ENCODE measurements around the gene VSTM2L. TPM values are rescaled to one million over a fixed set of nuclear protein-coding genes. Genes with fewer than 3 reads are reported as not detected.

VSTM2L gene
- total and polyA plus RNA-seq, 3 donors from 2014 or later = 7.3 to 74.7 (median 40.2) TPM

- intact Hi-C loops (cut with DNase I; ENCODE audit: low total_unique reads) = no loop called here
- TF ChIP-seq, protein P1, sequence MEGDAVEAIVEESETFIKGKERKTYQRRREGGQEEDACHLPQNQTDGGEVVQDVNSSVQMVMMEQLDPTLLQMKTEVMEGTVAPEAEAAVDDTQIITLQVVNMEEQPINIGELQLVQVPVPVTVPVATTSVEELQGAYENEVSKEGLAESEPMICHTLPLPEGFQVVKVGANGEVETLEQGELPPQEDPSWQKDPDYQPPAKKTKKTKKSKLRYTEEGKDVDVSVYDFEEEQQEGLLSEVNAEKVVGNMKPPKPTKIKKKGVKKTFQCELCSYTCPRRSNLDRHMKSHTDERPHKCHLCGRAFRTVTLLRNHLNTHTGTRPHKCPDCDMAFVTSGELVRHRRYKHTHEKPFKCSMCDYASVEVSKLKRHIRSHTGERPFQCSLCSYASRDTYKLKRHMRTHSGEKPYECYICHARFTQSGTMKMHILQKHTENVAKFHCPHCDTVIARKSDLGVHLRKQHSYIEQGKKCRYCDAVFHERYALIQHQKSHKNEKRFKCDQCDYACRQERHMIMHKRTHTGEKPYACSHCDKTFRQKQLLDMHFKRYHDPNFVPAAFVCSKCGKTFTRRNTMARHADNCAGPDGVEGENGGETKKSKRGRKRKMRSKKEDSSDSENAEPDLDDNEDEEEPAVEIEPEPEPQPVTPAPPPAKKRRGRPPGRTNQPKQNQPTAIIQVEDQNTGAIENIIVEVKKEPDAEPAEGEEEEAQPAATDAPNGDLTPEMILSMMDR (IDR thresholded peaks at IDR 0.05) = no peak
- no peak for TF ChIP-seq POLR2A (IDR thresholded peaks at IDR 0.05)
- Histone ChIP-seq H3K9me3 (no peaks in the 10 kb centered on the region), H3K4me1 (peaks cover 14% of the 10 kb centered on the region), H3K36me3 (ENCODE audit: low read depth, missing control alignments) (no peaks in the 10 kb centered on the region), H3K4me3 (no peak overlapping the region), H3K27me3 (no peaks in the 10 kb centered on the region), H3K27ac (no peak overlapping the region)
- DNase-seq = peak; percentile 72
- 61 to 89% methylated on average over 3 to 4 of the region's 4 CpGs for WGBS, 2 donors
These were observed 16.1 kb upstream of the VSTM2L start for GRCh38 chr20:37886851-37887297.

GRCh38 chr20:37888641-37889040 lies 14.3 kb upstream of the VSTM2L start:
- H3K9me3 ChIP-seq = no peaks in the 10 kb centered on the region
- TF ChIP-seq, protein P1 (IDR thresholded peaks at IDR 0.05) = no peak
- no peak for TF ChIP-seq POLR2A (IDR thresholded peaks at IDR 0.05)
- no peak for DNase-seq
- intact Hi-C loops (cut with DNase I; ENCODE audit: low total_unique reads) = no loop called here
- H3K4me1 ChIP-seq = peaks cover 14% of the 10 kb centered on the region
- H3K36me3 ChIP-seq (ENCODE audit: low read depth, missing control alignments) = no peaks in the 10 kb centered on the region
- H3K27ac ChIP-seq = no peak overlapping the region
- 92 to 96% methylated on average over 6 to 10 of the region's 10 CpGs for WGBS, 2 donors
- no peak overlapping the region for H3K4me3 ChIP-seq
- H3K27me3 ChIP-seq = no peaks in the 10 kb centered on the region

DNA sequence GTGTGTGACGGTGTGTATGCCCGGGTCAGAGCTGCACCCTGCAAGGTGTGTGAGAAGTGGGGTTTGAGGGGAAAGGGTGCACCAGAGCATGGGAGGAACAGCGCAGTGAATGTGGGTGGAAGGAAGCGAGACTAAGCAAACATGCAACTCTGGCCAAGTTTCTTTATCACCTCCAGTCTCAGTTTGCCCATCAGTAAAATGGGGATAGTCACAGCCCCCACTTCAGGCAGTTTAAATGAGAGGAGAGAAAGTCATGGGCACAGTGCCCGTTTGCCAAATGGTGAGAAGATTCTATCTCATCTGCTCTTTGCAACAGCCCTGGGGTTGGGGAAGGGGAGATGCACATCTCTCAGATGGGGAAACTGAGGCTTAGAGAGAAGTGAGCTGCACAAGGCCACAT lies 12.8 kb upstream of the VSTM2L start:
- no peaks in the 10 kb centered on the region for H3K27me3 ChIP-seq
- H3K27ac ChIP-seq = no peak overlapping the region
- WGBS, 2 donors = 86 to 90% methylated on average over 5 of the region's 5 CpGs
- no peaks in the 10 kb centered on the region for H3K9me3 ChIP-seq
- peaks cover 14% of the 10 kb centered on the region for H3K4me1 ChIP-seq
- no peak for TF ChIP-seq POLR2A (IDR thresholded peaks at IDR 0.05)
- TF ChIP-seq, protein P1 (IDR thresholded peaks at IDR 0.05) = no peak
- H3K36me3 ChIP-seq (ENCODE audit: low read depth, missing control alignments) = no peaks in the 10 kb centered on the region
- no peak for DNase-seq
- no peak overlapping the region for H3K4me3 ChIP-seq
- intact Hi-C loops (cut with DNase I; ENCODE audit: low total_unique reads) = no loop called here

GRCh38 chr20:37890643-37891042 lies 12.3 kb upstream of the VSTM2L start:
- Histone ChIP-seq H3K27me3 (no peaks in the 10 kb centered on the region), H3K4me3 (no peak overlapping the region), H3K4me1 (peaks cover 14% of the 10 kb centered on the region), H3K27ac (no peak overlapping the region), H3K9me3 (no peaks in the 10 kb centered on the region), H3K36me3 (ENCODE audit: low read depth, missing control alignments) (no peaks in the 10 kb centered on the region)
- 87 to 89% methylated on average over 13 of the region's 13 CpGs for WGBS, 2 donors
- TF ChIP-seq, protein P1 (IDR thresholded peaks at IDR 0.05) = no peak
- TF ChIP-seq POLR2A (IDR thresholded peaks at IDR 0.05) = no peak
- intact Hi-C loops (cut with DNase I; ENCODE audit: low total_unique reads) = no loop called here
- DNase-seq = no peak

GRCh38 chr20:37892001-37892400 lies 10.9 kb upstream of the VSTM2L start:
- Histone ChIP-seq H3K27me3 (no peaks in the 10 kb centered on the region), H3K36me3 (ENCODE audit: low read depth, missing control alignments) (no peaks in the 10 kb centered on the region), H3K4me3 (no peak overlapping the region), H3K4me1 (peaks cover 7% of the 10 kb centered on the region), H3K9me3 (no peaks in the 10 kb centered on the region), H3K27ac (no peak overlapping the region)
- intact Hi-C loops (cut with DNase I; ENCODE audit: low total_unique reads) = no loop called here
- DNase-seq = no peak
- TF ChIP-seq, protein P1 (IDR thresholded peaks at IDR 0.05) = no peak
- no peak for TF ChIP-seq POLR2A (IDR thresholded peaks at IDR 0.05)
- 84 to 85% methylated on average over 8 to 9 of the region's 9 CpGs for WGBS, 2 donors

Measured in testis (tissue), 3 donors.